Transverse colon (tissue), 4 donors: ENCODE measurements around the gene SERPINB5. TPM values are rescaled to one million over a fixed set of nuclear protein-coding genes. Genes with fewer than 3 reads are reported as not detected.

Experiments
- DNase-seq: peaks from one replicate; pipeline ENCODE4 v3.0.0-alpha.2; 2019
- H3K27ac ChIP-seq, 4 donors: fragments of 200-600 bp; sonication (generic); 2 replicates each; pipeline ENCODE4 v1.5.1; 2016 to 2018; ENCODE audit warnings: inconsistent platforms in 4 of 4
- H3K27me3 ChIP-seq: fragments of 200-600 bp; sonication (generic); 2 replicates; pipeline ENCODE4 v1.5.1; 2017; ENCODE audit warnings: inconsistent platforms
- H3K36me3 ChIP-seq, 4 donors: fragments of 200-600 bp; sonication (generic); 2 replicates each; pipeline ENCODE4 v1.5.1; 2017 to 2019; ENCODE audit warnings: inconsistent platforms in 4 of 4
- H3K4me1 ChIP-seq, 4 donors: fragments of 200-600 bp; sonication (generic); 2 replicates each; pipeline ENCODE4 v1.5.1; 2017 to 2020; ENCODE audit warnings: inconsistent platforms in 4 of 4
- H3K4me3 ChIP-seq, 4 donors: fragments of 200-600 bp; sonication (generic); 1 replicate in 1 of 4; 2 replicates in 3 of 4; pipeline versions ENCODE4 v1.5.1 to v1.6.1; 2017 to 2019; ENCODE audit warnings: inconsistent platforms in 4 of 4
- H3K9me3 ChIP-seq, 2 donors: fragments of 200-600 bp; sonication (generic); 2 replicates each; pipeline ENCODE4 v1.5.1; 2017 to 2019; ENCODE audit warnings: inconsistent platforms in 2 of 2
- EP300 ChIP-seq: sonication (generic); formaldehyde crosslinking; IDR thresholded peaks from one replicate; pipeline ENCODE4 v1.6.1; 2017; ENCODE audit warnings: antibody characterized with exemption, low read depth
- POLR2A ChIP-seq: fragments of 450-650 bp; IDR thresholded peaks from one replicate; pipeline ENCODE4 v1.6.1; 2016; ENCODE audit warnings: antibody characterized with exemption, mild to moderate bottlenecking, moderate library complexity
- POLR2AphosphoS5 ChIP-seq, 3 donors: sonication (generic); formaldehyde crosslinking; IDR thresholded peaks; one replicate each; pipeline ENCODE4 v1.6.1; 2016; ENCODE audit warnings: antibody characterized with exemption in 3 of 3
- WGBS, 2 donors: methylation state at CpG; one replicate each; pipeline ENCODE4 v1.1.5; 2018; ENCODE audit warnings: low coverage in 1 of 2; 5-methylcytosine and 5-hydroxymethylcytosine counted together
- in situ Hi-C, 4 donors: fragments of 200-750 bp; cut with MboI; loops; one replicate each; pipeline versions ENCODE4 v1.15.0 to v1.15.1; 2017; ENCODE audit warnings: low sequenced_read_pairs in 3 of 4, low pct_ligation_motif_present in 1 of 4, low pct_unique_long_range_greater_than_20kb in 1 of 4
- intact Hi-C: fragments of 100-400 bp; cut with DNase I; formaldehyde crosslinking; loops from one replicate; pipeline ENCODE4 v1.15.1; 2023; ENCODE audit warnings: low total_unique reads
- total RNA-seq, 4 donors: library from RNA; depleted of rRNA; stranded (reverse); fragments of >200 nt; gene quantifications; one replicate each; pipeline ENCODE4 v1.1.0, GENCODE V29; 2016
- TF ChIP-seq, protein P1 (sequence below), 5 experiments: fragments of 200-600 bp in 3 of 5; fragments of 450-650 bp in 2 of 5; sonication (generic) in 3 of 5; IDR thresholded peaks; 1 replicate in 2 of 5; 2 replicates in 3 of 5; pipeline ENCODE4 v1.5.1; 2016 to 2017; ENCODE audit warnings: antibody characterized with exemption in 5 of 5, inconsistent platforms in 3 of 5, mild to moderate bottlenecking in 2 of 5, moderate library complexity in 1 of 5

Gene SERPINB5
- total RNA-seq, 4 donors from 2014 or later, result 0.79 to 3.6 (median 1.2) TPM

DNA sequence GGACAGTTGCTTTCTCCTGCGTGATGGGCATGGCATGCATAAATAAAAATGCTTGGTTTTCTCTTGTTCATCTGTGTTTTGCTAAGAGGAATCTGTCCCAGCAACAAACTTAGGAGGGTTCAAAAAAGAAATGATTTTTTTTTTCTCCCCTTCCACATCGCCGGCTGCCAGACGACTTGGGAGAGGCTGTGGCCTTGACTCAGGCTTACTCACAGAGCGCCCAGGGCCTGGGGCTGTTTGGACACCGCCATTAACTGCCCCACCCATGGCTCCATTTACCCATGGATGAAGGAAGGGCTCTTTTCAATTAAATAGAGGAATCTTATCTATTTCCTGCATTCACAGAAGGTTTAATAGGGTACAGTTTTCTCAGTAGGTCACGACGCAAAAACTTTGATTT, 22.3 kb upstream of the SERPINB5 start:
- H3K9me3 ChIP-seq, result no peaks in the 10 kb centered on the region
- TF ChIP-seq, protein P1, sequence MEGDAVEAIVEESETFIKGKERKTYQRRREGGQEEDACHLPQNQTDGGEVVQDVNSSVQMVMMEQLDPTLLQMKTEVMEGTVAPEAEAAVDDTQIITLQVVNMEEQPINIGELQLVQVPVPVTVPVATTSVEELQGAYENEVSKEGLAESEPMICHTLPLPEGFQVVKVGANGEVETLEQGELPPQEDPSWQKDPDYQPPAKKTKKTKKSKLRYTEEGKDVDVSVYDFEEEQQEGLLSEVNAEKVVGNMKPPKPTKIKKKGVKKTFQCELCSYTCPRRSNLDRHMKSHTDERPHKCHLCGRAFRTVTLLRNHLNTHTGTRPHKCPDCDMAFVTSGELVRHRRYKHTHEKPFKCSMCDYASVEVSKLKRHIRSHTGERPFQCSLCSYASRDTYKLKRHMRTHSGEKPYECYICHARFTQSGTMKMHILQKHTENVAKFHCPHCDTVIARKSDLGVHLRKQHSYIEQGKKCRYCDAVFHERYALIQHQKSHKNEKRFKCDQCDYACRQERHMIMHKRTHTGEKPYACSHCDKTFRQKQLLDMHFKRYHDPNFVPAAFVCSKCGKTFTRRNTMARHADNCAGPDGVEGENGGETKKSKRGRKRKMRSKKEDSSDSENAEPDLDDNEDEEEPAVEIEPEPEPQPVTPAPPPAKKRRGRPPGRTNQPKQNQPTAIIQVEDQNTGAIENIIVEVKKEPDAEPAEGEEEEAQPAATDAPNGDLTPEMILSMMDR (IDR thresholded peaks at IDR 0.05), result no peak
- no peak for TF ChIP-seq POLR2AphosphoS5 (IDR thresholded peaks at IDR 0.05)
- TF ChIP-seq POLR2A, result no peak
- TF ChIP-seq EP300, result no peak
- no peak overlapping the region for H3K4me3 ChIP-seq
- DNase-seq, result peak; percentile 48
- in situ Hi-C loops (no loop called here), intact Hi-C loops (no loop called here)
- H3K36me3 ChIP-seq, result no peaks in the 10 kb centered on the region
- H3K27ac ChIP-seq, result no peak overlapping the region
- H3K4me1 ChIP-seq, result peaks cover 14 to 48% (median 21%) of the 10 kb centered on the region in 4 donors
- H3K27me3 ChIP-seq, result no peaks in the 10 kb centered on the region
- WGBS, 2 donors, result 68 to 74% methylated on average over 3 to 8 of the region's 8 CpGs

DNA sequence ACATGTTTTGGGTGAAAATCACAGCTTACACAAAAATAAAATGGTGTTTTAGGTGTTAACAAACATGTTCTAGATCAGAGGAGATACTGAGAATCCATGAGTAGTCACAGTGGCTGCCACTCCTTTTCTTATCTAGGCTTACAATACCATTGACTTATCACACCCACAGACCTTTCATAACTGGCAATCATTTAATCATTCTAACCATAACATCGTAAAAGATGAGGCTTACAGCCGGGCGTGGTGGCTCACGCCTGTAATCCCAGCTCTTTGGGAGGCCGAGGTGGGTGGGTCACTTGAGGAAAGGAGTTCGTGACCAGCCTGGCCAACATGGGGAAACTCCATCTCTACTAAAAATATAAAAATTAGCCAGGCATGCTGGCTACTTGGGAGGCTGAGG, 18.8 kb upstream of the SERPINB5 start:
- H3K9me3 ChIP-seq, result no peaks in the 10 kb centered on the region
- H3K4me3 ChIP-seq, result no peak overlapping the region
- no peaks in the 10 kb centered on the region for H3K36me3 ChIP-seq
- intact Hi-C loops, result no loop called here
- WGBS, 2 donors, result 50 to 60% methylated on average over 6 of the region's 6 CpGs
- DNase-seq, result peak; percentile 76
- H3K27ac ChIP-seq, result no peak overlapping the region
- TF ChIP-seq, protein P1 (IDR thresholded peaks at IDR 0.05), result no peak
- peak in 1 of 3 donors; percentile 51 for TF ChIP-seq POLR2AphosphoS5 (IDR thresholded peaks at IDR 0.05)
- no peak for TF ChIP-seq POLR2A
- peaks cover 3 to 28% (median 5%) of the 10 kb centered on the region in 4 donors for H3K4me1 ChIP-seq
- H3K27me3 ChIP-seq, result no peaks in the 10 kb centered on the region
- in situ Hi-C loops, result no loop called here

DNA sequence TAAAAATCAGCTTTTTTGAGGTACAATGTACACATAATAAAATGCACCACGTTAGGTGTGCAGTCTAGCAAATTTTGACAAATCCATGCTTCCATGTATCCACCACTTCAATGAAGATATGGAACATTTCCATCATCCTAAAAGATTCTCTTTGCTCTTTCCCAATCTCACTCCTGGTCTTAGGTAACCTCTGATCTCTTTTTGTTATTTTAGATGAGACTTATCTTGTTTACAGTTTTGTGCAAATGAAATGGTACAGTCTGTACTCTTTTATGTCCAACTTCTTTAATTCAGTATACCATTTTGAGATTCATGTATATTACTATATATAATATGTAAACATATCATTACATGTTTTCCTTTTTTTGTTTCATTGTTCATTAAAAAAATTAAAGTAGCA, 16.3 kb upstream of the SERPINB5 start:
- in situ Hi-C loops (no loop called here), intact Hi-C loops (no loop called here)
- Histone ChIP-seq H3K4me1 (peaks cover 0 to 5% (median 0%) of the 10 kb centered on the region in 4 donors), H3K27ac (no peak overlapping the region), H3K27me3 (no peaks in the 10 kb centered on the region), H3K9me3 (no peaks in the 10 kb centered on the region), H3K4me3 (no peak overlapping the region), H3K36me3 (no peaks in the 10 kb centered on the region)
- TF ChIP-seq, protein P1 (IDR thresholded peaks at IDR 0.05), result no peak
- TF ChIP-seq EP300 (no peak), POLR2A (no peak), POLR2AphosphoS5 (IDR thresholded peaks at IDR 0.05) (no peak)
- DNase-seq, result no peak
- WGBS, 2 donors, result 73 to 78% methylated on average over 1 of the region's 1 CpG

DNA sequence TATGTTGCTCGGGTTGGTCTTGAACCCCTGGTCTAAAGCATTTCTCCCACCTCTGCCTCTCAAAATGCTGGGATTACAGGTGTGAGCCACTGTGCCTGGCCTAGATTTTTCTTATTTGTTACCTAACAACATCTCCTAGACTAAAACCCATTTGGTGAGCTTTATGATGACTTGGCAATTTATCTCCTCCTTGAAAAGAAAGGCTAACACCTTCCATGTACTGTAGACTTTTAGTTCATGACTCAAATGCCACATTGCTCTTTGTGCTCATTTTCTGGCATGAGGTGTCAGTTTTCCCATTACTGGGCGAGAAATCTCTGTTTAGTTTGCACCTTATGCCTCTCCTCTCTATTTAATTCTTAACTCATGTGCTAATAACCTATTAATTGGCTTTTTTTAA, 12.3 kb upstream of the SERPINB5 start:
- intact Hi-C loops (no loop called here), in situ Hi-C loops (no loop called here)
- 83% methylated on average over 1 to 2 of the region's 2 CpGs for WGBS, 2 donors
- Histone ChIP-seq H3K27ac (no peak overlapping the region), H3K36me3 (no peaks in the 10 kb centered on the region), H3K9me3 (no peaks in the 10 kb centered on the region), H3K27me3 (no peaks in the 10 kb centered on the region), H3K4me1 (no peaks in the 10 kb centered on the region), H3K4me3 (no peak overlapping the region)
- TF ChIP-seq POLR2AphosphoS5 (IDR thresholded peaks at IDR 0.05) (no peak), EP300 (no peak), POLR2A (no peak)
- TF ChIP-seq, protein P1 (IDR thresholded peaks at IDR 0.05), result no peak
- DNase-seq, result no peak
